LNCaP clone FGC (cell line): ENCODE results near the gene KRT12.

Experiments
- DNase-seq: peaks from one replicate; pipeline ENCODE4 v3.0.0-alpha.2; 2011; ENCODE audit warnings: low read depth
- H3K4me3 ChIP-seq: 2 replicates; pipeline ENCODE4 v1.5.1; 2011; ENCODE audit warnings: mild to moderate bottlenecking, low read depth, low read length, control low read depth
- TF ChIP-seq, protein P1 (sequence below): IDR thresholded peaks from 2 replicates; pipeline ENCODE4 v1.5.1; 2012; ENCODE audit warnings: mild to moderate bottlenecking; ENCODE audit not compliant: control insufficient read depth, insufficient read depth; ENCODE audit errors: extremely low read depth

The KRT12 gene

DNA sequence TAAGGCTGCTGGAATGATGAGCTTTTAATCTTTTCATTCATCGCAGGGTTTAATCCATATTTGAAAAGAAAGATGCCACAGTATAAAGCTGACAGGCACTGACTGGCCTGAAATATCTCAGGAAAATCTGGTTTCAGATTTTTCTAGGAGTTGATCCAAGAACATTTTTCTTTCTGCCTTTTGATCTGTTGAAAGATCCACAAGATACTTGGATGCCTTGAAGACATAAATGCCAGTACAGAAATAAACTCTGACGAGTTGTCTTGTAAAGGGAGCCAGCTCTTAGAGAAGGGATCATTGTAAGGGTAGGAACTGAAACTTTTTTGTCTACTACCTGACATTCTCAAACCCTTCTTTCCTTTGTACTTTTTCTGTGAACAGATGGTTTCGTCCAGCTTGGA lies 43.4 kb upstream of the KRT12 start:
- no peak overlapping the region for H3K4me3 ChIP-seq
- TF ChIP-seq, protein P1, sequence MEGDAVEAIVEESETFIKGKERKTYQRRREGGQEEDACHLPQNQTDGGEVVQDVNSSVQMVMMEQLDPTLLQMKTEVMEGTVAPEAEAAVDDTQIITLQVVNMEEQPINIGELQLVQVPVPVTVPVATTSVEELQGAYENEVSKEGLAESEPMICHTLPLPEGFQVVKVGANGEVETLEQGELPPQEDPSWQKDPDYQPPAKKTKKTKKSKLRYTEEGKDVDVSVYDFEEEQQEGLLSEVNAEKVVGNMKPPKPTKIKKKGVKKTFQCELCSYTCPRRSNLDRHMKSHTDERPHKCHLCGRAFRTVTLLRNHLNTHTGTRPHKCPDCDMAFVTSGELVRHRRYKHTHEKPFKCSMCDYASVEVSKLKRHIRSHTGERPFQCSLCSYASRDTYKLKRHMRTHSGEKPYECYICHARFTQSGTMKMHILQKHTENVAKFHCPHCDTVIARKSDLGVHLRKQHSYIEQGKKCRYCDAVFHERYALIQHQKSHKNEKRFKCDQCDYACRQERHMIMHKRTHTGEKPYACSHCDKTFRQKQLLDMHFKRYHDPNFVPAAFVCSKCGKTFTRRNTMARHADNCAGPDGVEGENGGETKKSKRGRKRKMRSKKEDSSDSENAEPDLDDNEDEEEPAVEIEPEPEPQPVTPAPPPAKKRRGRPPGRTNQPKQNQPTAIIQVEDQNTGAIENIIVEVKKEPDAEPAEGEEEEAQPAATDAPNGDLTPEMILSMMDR = no peak
- DNase-seq = no peak

DNA sequence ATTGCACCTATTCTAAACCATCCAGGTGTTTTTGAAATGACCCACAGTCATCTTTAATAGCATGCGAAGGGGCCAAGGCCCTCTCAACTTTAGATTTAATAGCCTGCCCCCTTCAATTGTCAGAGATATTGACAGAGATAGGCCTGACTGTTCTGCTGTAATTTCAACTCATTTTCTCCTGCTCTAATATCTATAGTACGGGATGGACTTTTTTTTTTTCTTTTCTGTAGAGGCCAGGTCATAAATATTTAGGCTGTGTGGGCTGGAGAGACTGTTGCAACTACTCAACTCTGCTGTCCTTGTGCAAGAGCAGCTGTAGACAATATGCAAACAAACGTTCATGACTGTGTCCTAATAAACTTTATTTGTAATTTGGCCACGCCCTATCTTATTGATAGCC lies 42.7 kb upstream of the KRT12 start:
- H3K4me3 ChIP-seq = no peak overlapping the region
- TF ChIP-seq, protein P1 = no peak
- no peak for DNase-seq

DNA sequence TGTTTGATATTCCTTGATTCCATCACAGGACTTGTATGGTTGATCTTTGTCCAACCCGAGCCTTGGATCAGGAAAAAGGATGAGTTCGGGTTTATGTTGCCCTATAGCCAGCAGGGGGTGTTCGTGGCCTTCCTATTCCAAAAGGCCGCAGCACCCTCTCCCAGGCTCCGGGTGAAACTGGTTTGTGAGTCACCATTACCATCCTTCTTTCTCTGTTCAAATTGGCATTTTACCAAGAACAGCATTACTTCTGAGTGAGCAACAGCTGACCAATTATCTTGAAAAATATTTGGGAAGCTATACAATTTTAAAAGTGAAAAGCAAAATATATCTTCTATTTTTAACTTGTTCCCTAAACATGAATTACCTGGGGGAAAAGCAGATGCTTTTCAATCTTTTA lies 42.3 kb upstream of the KRT12 start:
- no peak overlapping the region for H3K4me3 ChIP-seq

DNA sequence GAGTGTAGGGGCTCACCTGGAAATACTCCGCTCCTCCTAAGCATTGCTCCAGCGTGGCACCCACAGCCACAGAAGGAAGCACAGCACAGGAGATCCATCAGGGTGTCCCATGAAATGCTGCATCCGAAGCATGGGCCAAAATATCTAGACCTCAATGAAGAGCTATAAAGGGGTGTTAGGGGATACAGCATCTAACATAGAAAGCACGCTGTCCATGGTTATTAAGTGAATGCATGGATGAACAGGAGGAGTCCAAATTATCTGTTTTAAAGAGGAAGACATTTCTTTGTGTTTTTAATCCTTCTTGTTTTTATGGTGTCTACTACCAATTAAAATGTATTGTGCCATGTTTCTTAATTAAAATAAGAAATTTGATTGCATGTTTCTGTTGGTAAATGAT lies 39.6 kb upstream of the KRT12 start:
- DNase-seq = no peak
- TF ChIP-seq, protein P1 = no peak
- no peak overlapping the region for H3K4me3 ChIP-seq

More for the DNA sequence above, 42.3 kb upstream of the KRT12 start:
- DNase-seq = peak; percentile 63
- TF ChIP-seq, protein P1 = peak; percentile 79

DNA sequence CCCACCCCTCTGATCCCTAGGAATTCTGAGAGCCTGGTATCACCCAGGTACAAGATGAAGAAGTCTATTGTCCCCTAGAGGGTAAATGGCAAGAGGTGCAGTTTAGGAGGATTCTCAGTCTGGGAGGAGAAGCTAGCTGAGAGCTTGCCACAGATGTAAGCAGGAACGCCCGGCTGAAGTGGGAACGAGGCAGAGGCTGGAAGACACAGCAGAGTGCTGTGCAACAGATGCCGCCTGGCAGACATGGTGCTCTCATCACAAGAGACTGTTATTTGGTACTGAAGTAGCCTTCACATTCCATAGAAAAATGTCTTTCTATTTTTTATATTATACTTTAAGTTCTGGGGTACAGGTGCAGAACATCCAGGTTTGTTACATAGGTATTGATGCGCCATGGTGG lies 38.3 kb upstream of the KRT12 start:
- TF ChIP-seq, protein P1 = no peak
- no peak for DNase-seq
- no peak overlapping the region for H3K4me3 ChIP-seq

DNA sequence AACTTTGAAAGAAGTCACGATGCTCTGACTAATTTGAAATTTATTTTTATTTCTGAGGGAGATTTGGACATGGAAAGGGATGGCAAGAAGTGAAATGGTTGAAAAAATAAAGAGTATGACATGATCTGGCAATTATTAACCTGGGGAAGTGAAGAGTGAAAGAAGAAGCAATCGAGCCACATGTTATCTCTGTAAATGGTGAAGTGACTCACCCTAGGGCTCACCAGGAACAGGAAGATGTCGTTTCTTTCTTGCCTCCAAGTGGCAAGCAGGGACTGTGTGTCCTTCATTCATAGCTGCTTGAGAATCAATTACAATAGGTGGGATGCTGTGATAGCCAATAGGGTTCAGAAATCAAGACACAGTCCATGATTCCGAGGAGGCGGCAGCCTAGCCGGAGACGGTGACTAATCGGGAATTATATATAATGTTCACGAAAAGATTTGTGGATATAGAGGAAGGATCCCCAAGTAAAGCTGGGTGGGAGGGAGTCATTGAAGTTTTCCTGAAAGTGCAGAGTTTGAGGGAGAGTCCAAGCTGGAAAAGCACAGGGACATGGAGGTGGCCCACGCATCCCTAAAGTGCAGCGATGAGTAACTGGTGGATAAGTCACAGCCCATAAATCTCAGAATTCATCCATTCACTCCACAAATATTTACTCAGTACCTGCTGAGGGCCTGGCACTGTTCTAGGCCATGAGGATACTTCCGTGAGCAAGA lies 36.3 kb upstream of the KRT12 start:
- DNase-seq = peak; percentile 97
- H3K4me3 ChIP-seq = no peak overlapping the region

More for the DNA sequence above, 36.3 kb upstream of the KRT12 start:
- TF ChIP-seq, protein P1 = no peak
